ENCODE data around the gene KLF5. TPM values are rescaled to one million over a fixed set of nuclear protein-coding genes. Genes with fewer than 3 reads are reported as not detected.

The KLF5 gene
- total RNA-seq, 1 donor from 2014 or later, result 0.84 TPM

GRCh38 chr13:73090116-73090822, 31.5 kb downstream of the KLF5 start:
- H3K4me2 ChIP-seq, result no peak overlapping the region
- H3K27ac ChIP-seq, result no peak overlapping the region
- no peak for DNase-seq (ENCODE audit: low spot score)
- no peaks in the 10 kb centered on the region for H3K27me3 ChIP-seq
- H3K4me1 ChIP-seq, result no peaks in the 10 kb centered on the region
- no peaks in the 10 kb centered on the region for H4K20me1 ChIP-seq (ENCODE audit: low read depth)
- no peak overlapping the region for H3K4me3 Mint-ChIP-seq
- peaks cover 5% of the 10 kb centered on the region for H3K9me3 Mint-ChIP-seq
- no peaks in the 10 kb centered on the region for H3K36me3 ChIP-seq
- H2AFZ ChIP-seq (replicated peaks), result no peak overlapping the region
- TF ChIP-seq EZH2phosphoT487 (IDR thresholded peaks at IDR 0.05), result no peak
- TF ChIP-seq EZH2 (IDR thresholded peaks at IDR 0.05), result no peak
- TF ChIP-seq CTCF (IDR thresholded peaks at IDR 0.05), result no peak
- H3K27ac Mint-ChIP-seq, result no peak overlapping the region
- H3F3A ChIP-seq (ENCODE audit: low read depth), result no peaks in the 10 kb centered on the region
- no peaks in the 10 kb centered on the region for H3K9me3 ChIP-seq (ENCODE audit: low read depth)
- H3K9ac ChIP-seq, result no peak overlapping the region
- no peaks in the 10 kb centered on the region for H3K36me3 Mint-ChIP-seq
- H3K27me3 Mint-ChIP-seq (ENCODE audit: insufficient read depth, low read depth), result peaks cover 2% of the 10 kb centered on the region
- no peaks in the 10 kb centered on the region for H3K4me1 Mint-ChIP-seq
- no peaks in the 10 kb centered on the region for H3K79me2 ChIP-seq (ENCODE audit: low read depth)
- H3K4me3 ChIP-seq, result no peak overlapping the region

GRCh38 chr13:73090823-73091187, 32.0 kb downstream of the KLF5 start:
- Histone ChIP-seq H3K36me3 (no peaks in the 10 kb centered on the region), H3K27ac (no peak overlapping the region), H2AFZ (replicated peaks) (no peak overlapping the region), H3K4me3 (no peak overlapping the region), H3K4me1 (no peaks in the 10 kb centered on the region), H4K20me1 (ENCODE audit: low read depth) (no peaks in the 10 kb centered on the region), H3K79me2 (ENCODE audit: low read depth) (no peaks in the 10 kb centered on the region), H3F3A (ENCODE audit: low read depth) (no peaks in the 10 kb centered on the region), H3K27me3 (no peaks in the 10 kb centered on the region), H3K9me3 (ENCODE audit: low read depth) (no peaks in the 10 kb centered on the region), H3K9ac (no peak overlapping the region), H3K4me2 (no peak overlapping the region)
- no peak overlapping the region for H3K4me3 Mint-ChIP-seq
- peaks cover 2% of the 10 kb centered on the region for H3K27me3 Mint-ChIP-seq (ENCODE audit: insufficient read depth, low read depth)
- DNase-seq (ENCODE audit: low spot score), result no peak
- TF ChIP-seq EZH2phosphoT487 (IDR thresholded peaks at IDR 0.05) (no peak), EZH2 (IDR thresholded peaks at IDR 0.05) (no peak), CTCF (IDR thresholded peaks at IDR 0.05) (no peak)
- no peaks in the 10 kb centered on the region for H3K4me1 Mint-ChIP-seq
- H3K36me3 Mint-ChIP-seq, result no peaks in the 10 kb centered on the region
- peaks cover 5% of the 10 kb centered on the region for H3K9me3 Mint-ChIP-seq
- no peak overlapping the region for H3K27ac Mint-ChIP-seq

- H3K4me1 ChIP-seq, result no peaks in the 10 kb centered on the region
- no peaks in the 10 kb centered on the region for H3F3A ChIP-seq (ENCODE audit: low read depth)
- H3K27me3 ChIP-seq, result no peaks in the 10 kb centered on the region
- peaks cover 2% of the 10 kb centered on the region for H3K9me3 Mint-ChIP-seq
- no peaks in the 10 kb centered on the region for H3K36me3 ChIP-seq
- no peaks in the 10 kb centered on the region for H3K9me3 ChIP-seq (ENCODE audit: low read depth)
- H3K4me1 Mint-ChIP-seq, result no peaks in the 10 kb centered on the region
- H3K79me2 ChIP-seq (ENCODE audit: low read depth), result no peaks in the 10 kb centered on the region
- no peak for TF ChIP-seq EZH2 (IDR thresholded peaks at IDR 0.05)
- TF ChIP-seq EZH2phosphoT487 (IDR thresholded peaks at IDR 0.05), result no peak
- TF ChIP-seq CTCF (IDR thresholded peaks at IDR 0.05), result no peak
- no peak overlapping the region for H3K27ac ChIP-seq
- peaks cover 2% of the 10 kb centered on the region for H3K27me3 Mint-ChIP-seq (ENCODE audit: insufficient read depth, low read depth)
- H3K27ac Mint-ChIP-seq, result no peak overlapping the region
- no peaks in the 10 kb centered on the region for H4K20me1 ChIP-seq (ENCODE audit: low read depth)
- no peak overlapping the region for H3K4me3 Mint-ChIP-seq
- H3K4me3 ChIP-seq, result no peak overlapping the region
- no peak overlapping the region for H2AFZ ChIP-seq (replicated peaks)
- no peak overlapping the region for H3K4me2 ChIP-seq
- H3K36me3 Mint-ChIP-seq, result no peaks in the 10 kb centered on the region
- DNase-seq (ENCODE audit: low spot score), result no peak
- H3K9ac ChIP-seq, result no peak overlapping the region
Observed at GRCh38 chr13:73092829-73093228, 34.0 kb downstream of the KLF5 start.
